NB4 (cell line): ENCODE results near the gene BICDL2.

Source experiments
- CTCF ChIP-seq: IDR thresholded peaks from one replicate; pipeline ENCODE4 v1.5.1; 2012; ENCODE audit warnings: low read depth, low read length
- MAX ChIP-seq: IDR thresholded peaks from 2 replicates; pipeline ENCODE4 v1.6.1; 2011; ENCODE audit warnings: low read depth, low read length
- MYC ChIP-seq: IDR thresholded peaks from 2 replicates; pipeline ENCODE4 v1.6.1; 2011; ENCODE audit warnings: low read depth, low read length
- POLR2A ChIP-seq: IDR thresholded peaks from 2 replicates; pipeline ENCODE4 v1.6.1; 2011; ENCODE audit warnings: mild to moderate bottlenecking; ENCODE audit not compliant: insufficient read length; ENCODE audit errors: extremely low read depth

DNA sequence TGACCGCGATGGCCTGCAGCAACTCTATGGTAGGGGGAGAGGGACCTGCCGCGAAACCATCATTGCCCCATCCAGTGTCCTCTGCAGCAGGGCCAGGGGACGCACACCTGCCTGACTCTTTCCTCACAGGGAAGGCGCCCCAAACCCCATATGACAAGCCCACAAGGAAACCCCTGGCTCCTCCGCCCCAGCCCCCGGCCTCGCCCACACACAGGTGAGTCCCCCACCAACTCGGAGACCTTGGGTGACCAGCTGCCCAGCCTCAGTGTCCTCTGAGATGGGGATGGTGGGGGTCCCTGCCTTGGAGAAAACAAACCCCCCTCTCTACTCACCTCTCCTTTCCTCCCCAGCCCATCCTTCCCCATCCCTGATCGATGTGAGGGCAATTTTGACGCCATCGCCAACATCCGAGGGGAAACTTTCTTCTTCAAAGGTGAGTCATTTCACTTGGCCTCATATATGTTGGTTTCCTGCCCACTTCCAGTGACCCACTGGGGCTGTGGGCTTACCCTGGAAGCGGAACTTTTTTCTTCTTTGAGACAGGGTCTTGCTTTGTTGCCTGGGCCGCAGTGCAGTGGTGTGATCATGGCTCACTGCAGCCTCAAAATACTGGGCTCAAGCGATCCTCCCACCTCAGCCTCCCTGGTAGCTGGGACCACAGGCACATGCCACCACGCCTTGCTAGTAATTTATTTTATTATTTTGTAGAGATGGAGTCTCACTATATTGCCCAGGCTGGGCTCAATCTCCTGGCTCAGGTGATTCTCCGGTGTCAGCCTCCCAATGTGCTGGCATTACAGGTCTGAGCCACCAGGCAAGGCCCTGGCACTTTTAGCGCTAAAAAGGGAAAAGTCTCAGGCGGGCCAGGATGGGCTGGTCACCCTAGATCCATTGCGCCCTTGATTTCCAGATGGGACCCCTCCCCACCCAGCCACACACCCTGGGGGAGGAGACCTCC, 20.7 kb upstream of the BICDL2 start:
- TF ChIP-seq CTCF (no peak), POLR2A (no peak), MAX (no peak), MYC (no peak)
